GM19324 (cell line): ENCODE data around the gene PAF1.

ENCODE experiments used
- ATAC-seq: cut with Tn5 transposase; IDR thresholded peaks from one replicate; pipeline ENCODE4 v1.9.1; 2021; ENCODE audit warnings: mild to moderate bottlenecking, moderate library complexity; ENCODE audit not compliant: unreplicated experiment, low FRiP score

Gene PAF1

GRCh38 chr19:39390751-39391437 is at the start of gene PAF1, which contains the start of gene MED29:
Gene PAF1 (minus strand): TSS chr19:39391106. CDS start chr19:39390864, 242 bp downstream.
Gene MED29 (plus strand): TSS chr19:39391378. CDS start chr19:39391423, 45 bp downstream.
- ATAC-seq = peak; percentile 94

GRCh38 chr19:39438270-39438934 is 47.5 kb upstream of the PAF1 start:
- ATAC-seq = no peak

GRCh38 chr19:39436350-39436716 is 45.4 kb upstream of the PAF1 start:
- ATAC-seq = no peak

GRCh38 chr19:39435499-39436349 is 44.8 kb upstream of the PAF1 start, which contains the start of gene RPS16:
Gene RPS16 (minus strand): TSS chr19:39435949. CDS start chr19:39435895, 54 bp downstream.
- peak; percentile 93 for ATAC-seq

- no peak for ATAC-seq
Observed at GRCh38 chr19:39434123-39435076, 43.5 kb upstream of the PAF1 start.

- ATAC-seq = no peak
Observed at GRCh38 chr19:39433480-39434079, 42.7 kb upstream of the PAF1 start.

- no peak for ATAC-seq
Observed at GRCh38 chr19:39432677-39433025, 41.7 kb upstream of the PAF1 start.

- ATAC-seq = no peak
Observed at GRCh38 chr19:39430675-39431593, 40.0 kb upstream of the PAF1 start.

- ATAC-seq = no peak
Observed at GRCh38 chr19:39428283-39429112, 37.6 kb upstream of the PAF1 start.

GRCh38 chr19:39427707-39428106 is 36.8 kb upstream of the PAF1 start:
- no peak for ATAC-seq

GRCh38 chr19:39426170-39426569 is 35.3 kb upstream of the PAF1 start:
- no peak for ATAC-seq

- ATAC-seq = no peak
Observed at GRCh38 chr19:39425744-39426143, 34.8 kb upstream of the PAF1 start.

GRCh38 chr19:39424934-39425333 is 34.0 kb upstream of the PAF1 start:
- ATAC-seq = no peak

GRCh38 chr19:39423258-39424086 is 32.6 kb upstream of the PAF1 start:
- ATAC-seq = no peak

- no peak for ATAC-seq
Observed at GRCh38 chr19:39422020-39422419, 31.1 kb upstream of the PAF1 start.

- ATAC-seq = no peak
Observed at GRCh38 chr19:39420769-39421168, 29.9 kb upstream of the PAF1 start.

GRCh38 chr19:39419003-39419402 is 28.1 kb upstream of the PAF1 start:
- no peak for ATAC-seq
